ENCODE data around the gene IL17D. TPM values are rescaled to one million over a fixed set of nuclear protein-coding genes. Genes with fewer than 3 reads are reported as not detected.

Gene IL17D
- total and polyA plus RNA-seq, 4 donors: 0.05 to 0.19 (median 0.14) TPM

GRCh38 chr13:20703780-20704458 lies 420 bp downstream of the IL17D start:
- no peaks in the 10 kb centered on the region for H3K9me3 ChIP-seq (ENCODE audit: control insufficient read depth in 4 of 4, low read length in 3 of 4)
- peak; percentile 63 for DNase-seq (ENCODE audit: low spot score)
- under 1% methylated on average over 98 of the region's 98 CpGs for WGBS
- no peaks in the 10 kb centered on the region for H3K36me3 ChIP-seq (ENCODE audit: control insufficient read depth in 4 of 4, insufficient read depth in 3 of 4, low read depth in 1 of 4, low read length in 3 of 4)
- no peak overlapping the region for H3K27ac ChIP-seq (ENCODE audit: low read depth in 1 of 2, low read length in 2 of 2)
- H3K4me3 ChIP-seq (ENCODE audit: low read depth in 1 of 3, low read length in 3 of 3): peak overlapping the region in 2 of 3 donors; percentile 36 to 74
- peaks cover 0 to 10% (median 0%) of the 10 kb centered on the region in 4 donors for H3K27me3 ChIP-seq (ENCODE audit: control insufficient read depth in 4 of 4, insufficient read depth in 4 of 4, low read length in 3 of 4)
- no peak for TF ChIP-seq HNF4G (IDR thresholded peaks at IDR 0.05)
- TF ChIP-seq CTCF (IDR thresholded peaks at IDR 0.05; ENCODE audit: low read depth, low read length, missing input control): peak; percentile 61
- H3K9ac ChIP-seq (ENCODE audit: low read depth in 1 of 2, low read length in 2 of 2): no peak overlapping the region
- H3K4me1 ChIP-seq (ENCODE audit: control insufficient read depth in 4 of 4, insufficient read depth in 4 of 4, low read length in 3 of 4): peaks cover 4 to 13% (median 10%) of the 10 kb centered on the region in 4 donors

- peak overlapping the region in 1 of 3 donors; percentile 74 for H3K4me3 ChIP-seq (ENCODE audit: low read depth in 1 of 3, low read length in 3 of 3)
- no peaks in the 10 kb centered on the region for H3K9me3 ChIP-seq (ENCODE audit: control insufficient read depth in 4 of 4, low read length in 3 of 4)
- H3K36me3 ChIP-seq (ENCODE audit: control insufficient read depth in 4 of 4, insufficient read depth in 3 of 4, low read depth in 1 of 4, low read length in 3 of 4): no peaks in the 10 kb centered on the region
- H3K27ac ChIP-seq (ENCODE audit: low read depth in 1 of 2, low read length in 2 of 2): no peak overlapping the region
- H3K9ac ChIP-seq (ENCODE audit: low read depth in 1 of 2, low read length in 2 of 2): no peak overlapping the region
- DNase-seq (ENCODE audit: low spot score): no peak
- 28% methylated on average over 20 of the region's 20 CpGs for WGBS
- H3K27me3 ChIP-seq (ENCODE audit: control insufficient read depth in 4 of 4, insufficient read depth in 4 of 4, low read length in 3 of 4): peaks cover 0 to 10% (median 0%) of the 10 kb centered on the region in 4 donors
- H3K4me1 ChIP-seq (ENCODE audit: control insufficient read depth in 4 of 4, insufficient read depth in 4 of 4, low read length in 3 of 4): peaks cover 4 to 13% (median 10%) of the 10 kb centered on the region in 4 donors
- TF ChIP-seq MAX (IDR thresholded peaks at IDR 0.05) (no peak), SP1 (IDR thresholded peaks at IDR 0.05) (no peak), REST (IDR thresholded peaks at IDR 0.05) (no peak), HNF4A (conservative IDR thresholded peaks at IDR 0.05) (no peak), FOXA1 (IDR thresholded peaks at IDR 0.05) (no peak), RXRA (IDR thresholded peaks at IDR 0.05) (no peak)
These were observed 1.1 kb downstream of the IL17D start for GRCh38 chr13:20704459-20705069.

GRCh38 chr13:20706661-20707060 lies 3.2 kb downstream of the IL17D start:
- no peaks in the 10 kb centered on the region for H3K36me3 ChIP-seq (ENCODE audit: control insufficient read depth in 4 of 4, insufficient read depth in 3 of 4, low read depth in 1 of 4, low read length in 3 of 4)
- no peaks in the 10 kb centered on the region for H3K9me3 ChIP-seq (ENCODE audit: control insufficient read depth in 4 of 4, low read length in 3 of 4)
- 95% methylated on average over 5 of the region's 5 CpGs for WGBS
- no peak for DNase-seq (ENCODE audit: low spot score)
- TF ChIP-seq YY1 (IDR thresholded peaks at IDR 0.05) (no peak), TAF1 (conservative IDR thresholded peaks at IDR 0.05) (no peak), GABPA (IDR thresholded peaks at IDR 0.05 in 1 of 2, conservative IDR thresholded peaks at IDR 0.05 in 1 of 2) (no peak), ZBTB33 (IDR thresholded peaks at IDR 0.05) (no peak), FOXA1 (IDR thresholded peaks at IDR 0.05) (no peak), REST (IDR thresholded peaks at IDR 0.05) (no peak), RXRA (IDR thresholded peaks at IDR 0.05) (no peak), FOXA2 (IDR thresholded peaks at IDR 0.05) (no peak), EGR1 (IDR thresholded peaks at IDR 0.05; ENCODE audit: low read depth in 2 of 2) (no peak), HNF4A (conservative IDR thresholded peaks at IDR 0.05) (no peak)
- H3K4me3 ChIP-seq (ENCODE audit: low read depth in 1 of 3, low read length in 3 of 3): no peak overlapping the region
- H3K4me1 ChIP-seq (ENCODE audit: control insufficient read depth in 4 of 4, insufficient read depth in 4 of 4, low read length in 3 of 4): peaks cover 4 to 13% (median 10%) of the 10 kb centered on the region in 4 donors
- H3K27ac ChIP-seq (ENCODE audit: low read depth in 1 of 2, low read length in 2 of 2): no peak overlapping the region
- peaks cover 0 to 2% (median 0%) of the 10 kb centered on the region in 4 donors for H3K27me3 ChIP-seq (ENCODE audit: control insufficient read depth in 4 of 4, insufficient read depth in 4 of 4, low read length in 3 of 4)
- no peak overlapping the region for H3K9ac ChIP-seq (ENCODE audit: low read depth in 1 of 2, low read length in 2 of 2)

Data from liver (tissue), 9 donors.